ENCODE measurements around the gene TRIM46.
A peak's percentile ranks its signal among the peaks of the same experiment; 100 is the strongest.
"Not testable (repeated sequence)": the region's sequence is repeated elsewhere in the genome, so short reads cannot be mapped to it uniquely, and the experiment has no call there.

Gene TRIM46

DNA sequence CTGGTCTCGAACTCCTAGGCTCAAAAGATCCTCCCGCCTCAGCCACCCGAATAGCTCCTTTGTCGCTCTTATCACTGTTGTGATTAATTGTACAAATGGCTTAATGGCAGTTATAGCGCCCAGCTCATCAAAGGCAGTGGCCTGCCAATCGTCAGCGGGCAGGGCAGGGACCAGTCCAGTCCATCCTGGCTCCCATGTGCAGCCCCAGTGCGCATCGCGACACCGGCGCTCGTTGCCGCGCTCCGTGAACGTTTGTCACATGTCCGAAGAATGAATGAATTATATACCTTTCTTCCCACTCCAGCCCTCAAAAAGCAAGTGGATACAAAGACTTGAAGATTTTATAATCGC is 53.2 kb downstream of the TRIM46 start:
- peak overlapping the region; percentile 93 for H3K27ac ChIP-seq (replicated peaks)
- H3K27me3 ChIP-seq (ENCODE audit: insufficient read depth, poor library complexity, severe bottlenecking) = no peaks in the 10 kb centered on the region
- peak overlapping the region; percentile 58 for H3K4me3 ChIP-seq (replicated peaks; ENCODE audit: insufficient read depth, low read length)
- TF ChIP-seq GABPA (IDR thresholded peaks at IDR 0.05; ENCODE audit: low read depth) = no peak
- TF ChIP-seq POLR2AphosphoS5 (IDR thresholded peaks at IDR 0.05; ENCODE audit: low read depth) = peak; percentile 59; the same call in 1 of the 2 replicates
- DNase-seq (ENCODE audit: low read depth in 1 of 2, low spot score in 1 of 2) = peak in 1 of 2 experiments; percentile 58

DNA sequence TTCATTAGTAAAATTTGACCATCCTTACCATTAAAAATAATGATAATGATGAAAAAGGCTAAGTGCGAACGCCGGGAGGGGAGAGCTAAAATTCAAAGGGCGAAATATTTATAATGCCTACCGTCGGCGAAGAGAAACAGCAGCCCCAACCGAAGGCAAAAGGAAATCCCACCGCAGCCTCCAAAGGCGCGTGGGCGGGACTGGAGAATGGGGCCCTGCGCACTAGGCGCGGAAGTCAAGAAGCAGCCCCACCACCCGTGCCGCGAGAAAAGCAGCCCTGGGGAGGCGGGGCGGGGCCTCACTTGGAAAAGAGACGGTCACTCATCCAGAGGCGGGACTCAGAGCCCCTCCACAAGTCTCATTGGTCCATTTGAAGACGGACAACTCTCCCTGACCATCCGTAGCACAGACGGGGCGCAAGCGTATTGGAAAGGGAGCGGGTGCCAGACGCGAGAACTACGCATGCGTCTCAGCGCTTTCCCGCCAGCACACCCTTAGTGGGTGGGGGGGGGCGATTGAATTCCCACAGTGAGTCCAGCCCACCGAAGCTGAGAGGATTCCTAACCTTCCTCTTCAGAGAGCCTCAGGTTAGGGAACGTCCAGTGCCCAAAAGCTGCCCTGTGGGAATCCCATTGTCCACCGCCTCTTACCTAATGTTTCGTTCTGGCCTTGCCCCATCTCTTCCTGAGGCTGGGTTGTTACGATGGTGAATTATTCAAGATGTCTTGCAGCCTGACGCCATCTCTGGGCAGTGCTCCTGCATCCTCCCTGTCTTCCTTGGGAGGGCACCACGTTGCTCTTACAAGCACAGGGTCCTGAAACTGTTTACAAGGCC is 53.8 kb downstream of the TRIM46 start:
- no peak for TF ChIP-seq GABPA (IDR thresholded peaks at IDR 0.05; ENCODE audit: low read depth)
- TF ChIP-seq POLR2AphosphoS5 (IDR thresholded peaks at IDR 0.05; ENCODE audit: low read depth) = peak; percentile 93
- TF ChIP-seq, protein P1, sequence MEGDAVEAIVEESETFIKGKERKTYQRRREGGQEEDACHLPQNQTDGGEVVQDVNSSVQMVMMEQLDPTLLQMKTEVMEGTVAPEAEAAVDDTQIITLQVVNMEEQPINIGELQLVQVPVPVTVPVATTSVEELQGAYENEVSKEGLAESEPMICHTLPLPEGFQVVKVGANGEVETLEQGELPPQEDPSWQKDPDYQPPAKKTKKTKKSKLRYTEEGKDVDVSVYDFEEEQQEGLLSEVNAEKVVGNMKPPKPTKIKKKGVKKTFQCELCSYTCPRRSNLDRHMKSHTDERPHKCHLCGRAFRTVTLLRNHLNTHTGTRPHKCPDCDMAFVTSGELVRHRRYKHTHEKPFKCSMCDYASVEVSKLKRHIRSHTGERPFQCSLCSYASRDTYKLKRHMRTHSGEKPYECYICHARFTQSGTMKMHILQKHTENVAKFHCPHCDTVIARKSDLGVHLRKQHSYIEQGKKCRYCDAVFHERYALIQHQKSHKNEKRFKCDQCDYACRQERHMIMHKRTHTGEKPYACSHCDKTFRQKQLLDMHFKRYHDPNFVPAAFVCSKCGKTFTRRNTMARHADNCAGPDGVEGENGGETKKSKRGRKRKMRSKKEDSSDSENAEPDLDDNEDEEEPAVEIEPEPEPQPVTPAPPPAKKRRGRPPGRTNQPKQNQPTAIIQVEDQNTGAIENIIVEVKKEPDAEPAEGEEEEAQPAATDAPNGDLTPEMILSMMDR (IDR thresholded peaks at IDR 0.05; ENCODE audit: insufficient read depth, low read length) = no peak
- TF ChIP-seq, protein P2, sequence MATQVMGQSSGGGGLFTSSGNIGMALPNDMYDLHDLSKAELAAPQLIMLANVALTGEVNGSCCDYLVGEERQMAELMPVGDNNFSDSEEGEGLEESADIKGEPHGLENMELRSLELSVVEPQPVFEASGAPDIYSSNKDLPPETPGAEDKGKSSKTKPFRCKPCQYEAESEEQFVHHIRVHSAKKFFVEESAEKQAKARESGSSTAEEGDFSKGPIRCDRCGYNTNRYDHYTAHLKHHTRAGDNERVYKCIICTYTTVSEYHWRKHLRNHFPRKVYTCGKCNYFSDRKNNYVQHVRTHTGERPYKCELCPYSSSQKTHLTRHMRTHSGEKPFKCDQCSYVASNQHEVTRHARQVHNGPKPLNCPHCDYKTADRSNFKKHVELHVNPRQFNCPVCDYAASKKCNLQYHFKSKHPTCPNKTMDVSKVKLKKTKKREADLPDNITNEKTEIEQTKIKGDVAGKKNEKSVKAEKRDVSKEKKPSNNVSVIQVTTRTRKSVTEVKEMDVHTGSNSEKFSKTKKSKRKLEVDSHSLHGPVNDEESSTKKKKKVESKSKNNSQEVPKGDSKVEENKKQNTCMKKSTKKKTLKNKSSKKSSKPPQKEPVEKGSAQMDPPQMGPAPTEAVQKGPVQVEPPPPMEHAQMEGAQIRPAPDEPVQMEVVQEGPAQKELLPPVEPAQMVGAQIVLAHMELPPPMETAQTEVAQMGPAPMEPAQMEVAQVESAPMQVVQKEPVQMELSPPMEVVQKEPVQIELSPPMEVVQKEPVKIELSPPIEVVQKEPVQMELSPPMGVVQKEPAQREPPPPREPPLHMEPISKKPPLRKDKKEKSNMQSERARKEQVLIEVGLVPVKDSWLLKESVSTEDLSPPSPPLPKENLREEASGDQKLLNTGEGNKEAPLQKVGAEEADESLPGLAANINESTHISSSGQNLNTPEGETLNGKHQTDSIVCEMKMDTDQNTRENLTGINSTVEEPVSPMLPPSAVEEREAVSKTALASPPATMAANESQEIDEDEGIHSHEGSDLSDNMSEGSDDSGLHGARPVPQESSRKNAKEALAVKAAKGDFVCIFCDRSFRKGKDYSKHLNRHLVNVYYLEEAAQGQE (IDR thresholded peaks at IDR 0.05; ENCODE audit: insufficient replicate concordance, low read depth) = peak; percentile 66
- TF ChIP-seq SPI1 (IDR thresholded peaks at IDR 0.05; ENCODE audit: borderline replicate concordance, low read depth) = peak; percentile 48; the same call in 1 of the 2 replicates
- peak; percentile 99 for DNase-seq (ENCODE audit: low read depth in 1 of 2, low spot score in 1 of 2)

DNA sequence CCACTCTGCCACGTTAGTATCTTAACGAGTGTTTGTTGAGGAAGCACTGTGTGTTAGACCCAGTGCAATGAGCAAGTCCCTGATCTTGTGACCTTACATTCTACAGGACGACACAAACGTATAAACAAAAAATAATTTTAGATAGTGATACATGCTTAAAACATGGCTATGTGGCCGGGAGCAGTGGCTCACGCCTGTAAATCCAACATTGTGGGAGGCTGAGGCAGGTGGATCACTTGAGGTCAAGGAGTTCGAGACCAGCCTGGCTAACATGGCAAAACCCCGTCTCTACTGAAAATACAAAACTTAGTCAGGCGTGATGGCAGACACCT is 54.4 kb downstream of the TRIM46 start:
- Histone ChIP-seq H3K27ac (replicated peaks) (peak overlapping the region; percentile 93), H3K4me3 (replicated peaks; ENCODE audit: insufficient read depth, low read length) (no peak overlapping the region; the same call in 1 of the 2 replicates), H3K27me3 (ENCODE audit: insufficient read depth, poor library complexity, severe bottlenecking) (no peaks in the 10 kb centered on the region)
- TF ChIP-seq POLR2AphosphoS5 (IDR thresholded peaks at IDR 0.05; ENCODE audit: low read depth) = no peak
- TF ChIP-seq, protein P2 (IDR thresholded peaks at IDR 0.05; ENCODE audit: insufficient replicate concordance, low read depth) = no peak
- no peak for TF ChIP-seq SPI1 (IDR thresholded peaks at IDR 0.05; ENCODE audit: borderline replicate concordance, low read depth)
- no peak for TF ChIP-seq GABPA (IDR thresholded peaks at IDR 0.05; ENCODE audit: low read depth)
- TF ChIP-seq, protein P1 (IDR thresholded peaks at IDR 0.05; ENCODE audit: insufficient read depth, low read length) = no peak
- no peak for DNase-seq (ENCODE audit: low read depth in 1 of 2, low spot score in 1 of 2)

More for the DNA sequence above, 53.8 kb downstream of the TRIM46 start:
- H3K27ac ChIP-seq (replicated peaks) = peak overlapping the region; percentile 93
- peak overlapping the region; percentile 58 for H3K4me3 ChIP-seq (replicated peaks; ENCODE audit: insufficient read depth, low read length)
- H3K27me3 ChIP-seq (ENCODE audit: insufficient read depth, poor library complexity, severe bottlenecking) = no peaks in the 10 kb centered on the region

DNA sequence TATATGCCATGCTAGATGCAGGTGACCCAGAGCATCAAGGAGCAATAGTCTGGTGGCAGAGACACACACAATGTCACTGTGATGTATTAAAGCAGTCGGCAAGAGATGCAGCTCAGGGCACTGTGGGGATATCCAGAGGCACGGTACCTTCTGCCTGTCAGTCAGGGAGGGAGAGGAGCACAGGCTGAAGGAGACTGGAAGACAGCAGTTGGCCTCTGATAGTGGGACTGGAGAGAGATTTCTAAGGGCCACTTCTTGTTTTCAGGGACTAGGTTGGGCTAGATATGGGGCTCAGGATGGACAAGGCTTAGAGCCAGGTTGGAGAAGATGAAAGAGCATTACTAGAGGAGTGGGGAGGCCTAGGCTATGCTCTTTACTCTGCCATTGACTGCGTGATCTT is 57.7 kb downstream of the TRIM46 start:
- not testable (repeated sequence) for H3K27me3 ChIP-seq (ENCODE audit: insufficient read depth, poor library complexity, severe bottlenecking); H3K4me3 ChIP-seq (replicated peaks; ENCODE audit: insufficient read depth, low read length); H3K27ac ChIP-seq (replicated peaks)

DNA sequence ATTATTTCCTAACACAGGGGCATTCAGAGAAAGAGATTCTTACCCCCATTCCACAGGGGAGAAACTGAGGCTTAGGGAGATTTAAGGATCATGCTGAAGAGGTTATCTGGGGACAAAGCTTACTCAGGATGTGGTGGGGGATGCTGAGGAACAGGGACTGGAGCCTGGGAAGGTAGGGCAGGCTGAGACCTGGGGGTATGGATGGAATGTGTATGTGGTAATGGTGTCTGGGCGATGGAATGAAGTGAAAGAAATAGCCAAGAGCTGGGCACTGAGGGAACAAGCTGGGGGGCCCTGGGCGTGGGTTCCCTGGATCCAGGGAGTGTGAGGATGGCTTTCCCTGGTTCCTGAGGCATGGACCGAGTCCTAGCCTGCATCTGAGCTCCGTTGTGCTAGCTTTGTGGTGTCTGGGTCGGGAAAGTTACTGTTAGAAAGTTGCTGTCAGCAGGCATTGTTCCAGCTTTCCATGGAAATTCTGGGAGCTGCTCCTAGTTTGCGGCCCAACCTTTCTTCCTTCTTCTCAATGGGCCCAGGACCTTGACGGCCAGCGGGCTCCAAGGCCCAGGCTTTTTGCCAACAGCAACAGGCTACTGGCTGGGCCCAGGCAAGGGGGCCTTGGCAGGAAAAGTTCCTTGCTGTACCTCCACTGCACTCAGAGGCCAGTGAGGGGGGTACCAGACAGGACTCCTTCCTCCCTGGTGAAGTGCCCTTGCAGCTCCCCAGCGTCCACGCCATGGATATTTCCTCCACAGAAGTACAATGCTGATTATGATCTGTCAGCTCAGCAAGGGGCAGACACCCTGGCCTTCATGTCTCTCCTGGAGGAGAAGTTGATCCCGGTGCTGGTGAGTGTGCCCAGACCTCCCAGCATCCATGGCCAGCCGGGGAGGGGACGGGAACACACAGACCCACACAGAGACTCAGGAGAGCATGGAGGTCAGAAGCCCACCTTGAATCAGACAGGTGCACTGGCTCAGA is 58.6 kb downstream of the TRIM46 start:
- H3K27me3 ChIP-seq (ENCODE audit: insufficient read depth, poor library complexity, severe bottlenecking); H3K27ac ChIP-seq (replicated peaks); H3K4me3 ChIP-seq (replicated peaks; ENCODE audit: insufficient read depth, low read length); DNase-seq (ENCODE audit: low read depth in 1 of 2, low spot score in 1 of 2): not testable (repeated sequence)

More for the DNA sequence above, 57.7 kb downstream of the TRIM46 start:
- DNase-seq (ENCODE audit: low read depth in 1 of 2, low spot score in 1 of 2) = not testable (repeated sequence)

DNA sequence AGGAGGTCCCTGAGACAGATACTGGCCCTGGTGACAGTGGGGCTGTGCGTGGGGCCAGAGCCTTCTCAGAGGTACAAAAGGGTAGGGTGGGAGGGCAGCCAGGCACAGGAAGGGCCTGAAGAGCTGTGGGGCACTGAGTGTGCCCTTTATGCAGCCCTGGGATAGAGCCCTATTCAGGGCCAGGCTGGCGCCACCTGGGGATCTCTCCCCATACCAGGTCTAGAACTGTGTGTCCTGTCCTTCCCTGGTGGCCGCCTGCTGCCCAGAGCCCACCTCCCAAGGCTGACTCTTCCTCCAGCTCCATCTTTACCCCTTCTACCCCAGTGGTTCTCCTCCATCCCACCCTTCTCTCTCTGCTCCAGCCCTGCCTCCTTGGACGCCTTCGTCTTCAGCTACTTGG is 59.9 kb downstream of the TRIM46 start:
- not testable (repeated sequence) for H3K27ac ChIP-seq (replicated peaks); H3K27me3 ChIP-seq (ENCODE audit: insufficient read depth, poor library complexity, severe bottlenecking); H3K4me3 ChIP-seq (replicated peaks; ENCODE audit: insufficient read depth, low read length); DNase-seq (ENCODE audit: low read depth in 1 of 2, low spot score in 1 of 2)
